Measurements from ENCODE around the gene SLC19A1. TPM values are rescaled to one million over a fixed set of nuclear protein-coding genes. Genes with fewer than 3 reads are reported as not detected.
"Not testable (repeated sequence)": the region's sequence is repeated elsewhere in the genome, so short reads cannot be mapped to it uniquely, and the experiment has no call there.

SLC19A1 gene
- total RNA-seq, 4 donors from 2014 or later, result 3.3 to 27.9 (median 11.4) TPM

GRCh38 chr21:45572231-45572630, 30.0 kb upstream of the SLC19A1 start:
- H3K27me3 ChIP-seq, result no peaks in the 10 kb centered on the region
- DNase-seq (ENCODE audit: low spot score in 2 of 2), result no peak
- H3K27ac ChIP-seq, result peak overlapping the region in 1 of 4 donors; percentile 81
- no peaks in the 10 kb centered on the region for H3K36me3 ChIP-seq
- TF ChIP-seq, protein P1, sequence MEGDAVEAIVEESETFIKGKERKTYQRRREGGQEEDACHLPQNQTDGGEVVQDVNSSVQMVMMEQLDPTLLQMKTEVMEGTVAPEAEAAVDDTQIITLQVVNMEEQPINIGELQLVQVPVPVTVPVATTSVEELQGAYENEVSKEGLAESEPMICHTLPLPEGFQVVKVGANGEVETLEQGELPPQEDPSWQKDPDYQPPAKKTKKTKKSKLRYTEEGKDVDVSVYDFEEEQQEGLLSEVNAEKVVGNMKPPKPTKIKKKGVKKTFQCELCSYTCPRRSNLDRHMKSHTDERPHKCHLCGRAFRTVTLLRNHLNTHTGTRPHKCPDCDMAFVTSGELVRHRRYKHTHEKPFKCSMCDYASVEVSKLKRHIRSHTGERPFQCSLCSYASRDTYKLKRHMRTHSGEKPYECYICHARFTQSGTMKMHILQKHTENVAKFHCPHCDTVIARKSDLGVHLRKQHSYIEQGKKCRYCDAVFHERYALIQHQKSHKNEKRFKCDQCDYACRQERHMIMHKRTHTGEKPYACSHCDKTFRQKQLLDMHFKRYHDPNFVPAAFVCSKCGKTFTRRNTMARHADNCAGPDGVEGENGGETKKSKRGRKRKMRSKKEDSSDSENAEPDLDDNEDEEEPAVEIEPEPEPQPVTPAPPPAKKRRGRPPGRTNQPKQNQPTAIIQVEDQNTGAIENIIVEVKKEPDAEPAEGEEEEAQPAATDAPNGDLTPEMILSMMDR (IDR thresholded peaks at IDR 0.05), result no peak
- TF ChIP-seq POLR2A (IDR thresholded peaks at IDR 0.05), result no peak
- TF ChIP-seq EP300 (IDR thresholded peaks at IDR 0.05), result no peak
- H3K4me1 ChIP-seq, result peaks cover 0 to 28% (median 2%) of the 10 kb centered on the region in 4 donors
- no peak overlapping the region for H3K4me3 ChIP-seq
- WGBS, 2 donors, result 93 to 96% methylated on average over 7 to 8 of the region's 8 CpGs
- H3K9me3 ChIP-seq, result no peaks in the 10 kb centered on the region

DNA sequence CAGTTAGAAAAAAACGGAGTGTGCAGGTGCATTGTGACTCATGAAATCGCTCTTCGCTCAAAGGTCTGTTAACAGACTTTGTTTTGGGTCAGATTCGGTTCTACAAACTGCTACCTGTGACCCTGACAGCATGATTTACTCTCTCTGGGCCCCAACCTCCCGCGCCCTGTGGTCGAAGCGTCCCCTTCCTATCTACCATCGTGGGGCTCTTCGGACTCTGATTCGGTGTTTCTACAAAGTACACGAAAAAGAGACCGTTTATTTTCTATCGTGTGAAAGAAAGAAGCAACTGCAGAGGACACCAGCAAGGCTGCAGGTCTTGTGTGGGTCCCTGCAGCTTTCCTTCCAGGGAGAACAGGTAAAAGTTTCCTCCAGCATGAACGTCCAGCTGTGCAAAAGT, 29.4 kb upstream of the SLC19A1 start:
- H3K27ac ChIP-seq, result no peak overlapping the region
- H3K36me3 ChIP-seq, result no peaks in the 10 kb centered on the region
- H3K27me3 ChIP-seq, result no peaks in the 10 kb centered on the region
- no peak overlapping the region for H3K4me3 ChIP-seq
- TF ChIP-seq, protein P1 (IDR thresholded peaks at IDR 0.05), result no peak
- TF ChIP-seq POLR2A (IDR thresholded peaks at IDR 0.05) (no peak), EP300 (IDR thresholded peaks at IDR 0.05) (no peak)
- peaks cover 0 to 28% (median 2%) of the 10 kb centered on the region in 4 donors for H3K4me1 ChIP-seq
- no peak for DNase-seq (ENCODE audit: low spot score in 2 of 2)
- 83 to 84% methylated on average over 15 of the region's 15 CpGs for WGBS, 2 donors
- no peaks in the 10 kb centered on the region for H3K9me3 ChIP-seq

DNA sequence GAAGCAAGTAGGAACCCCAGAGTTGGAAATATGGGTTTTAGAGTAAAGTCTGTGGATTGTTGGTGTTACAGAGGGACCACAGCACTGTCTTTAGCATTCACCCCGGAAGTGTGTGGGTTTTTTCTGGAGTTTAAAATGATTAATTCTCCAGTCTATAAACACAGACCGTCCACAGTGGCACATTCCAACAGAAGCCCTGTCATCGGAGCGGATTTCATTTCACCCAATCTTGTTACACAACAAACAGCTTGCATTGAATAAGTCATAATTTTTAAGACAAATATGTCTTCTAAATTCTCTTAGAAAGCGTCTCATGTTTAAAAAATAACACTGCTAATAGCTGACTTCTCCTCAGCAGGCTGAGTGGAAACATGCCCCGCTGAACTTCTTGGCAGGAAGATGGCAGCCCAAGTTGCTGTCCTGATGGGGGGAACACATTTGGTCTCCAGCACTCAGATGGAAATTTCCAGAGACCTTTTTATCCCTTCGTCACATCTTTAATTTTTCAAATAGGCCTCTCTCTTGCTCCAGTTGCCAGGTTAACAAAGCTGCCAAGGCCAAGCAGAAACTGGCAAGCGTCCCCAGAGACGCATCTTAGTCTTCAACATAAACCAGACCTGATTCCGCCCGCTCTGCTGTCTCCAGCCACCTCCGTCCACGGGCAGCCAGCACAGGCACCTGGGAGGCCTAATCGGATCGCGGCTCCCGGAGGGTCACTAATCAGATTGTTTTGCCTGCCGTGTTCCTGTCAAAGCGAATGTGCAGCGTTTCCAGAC, 28.8 kb upstream of the SLC19A1 start:
- Histone ChIP-seq H3K4me1 (peaks cover 0 to 28% (median 2%) of the 10 kb centered on the region in 4 donors), H3K36me3 (no peaks in the 10 kb centered on the region), H3K27me3 (no peaks in the 10 kb centered on the region), H3K27ac (no peak overlapping the region), H3K9me3 (no peaks in the 10 kb centered on the region), H3K4me3 (no peak overlapping the region)
- DNase-seq (ENCODE audit: low spot score in 2 of 2), result no peak
- WGBS, 2 donors, result 81% methylated on average over 20 of the region's 20 CpGs
- no peak for TF ChIP-seq POLR2A (IDR thresholded peaks at IDR 0.05)
- TF ChIP-seq EP300 (IDR thresholded peaks at IDR 0.05), result no peak

GRCh38 chr21:45570071-45570470, 27.8 kb upstream of the SLC19A1 start:
- Histone ChIP-seq H3K4me3 (no peak overlapping the region), H3K27ac (no peak overlapping the region)

DNA sequence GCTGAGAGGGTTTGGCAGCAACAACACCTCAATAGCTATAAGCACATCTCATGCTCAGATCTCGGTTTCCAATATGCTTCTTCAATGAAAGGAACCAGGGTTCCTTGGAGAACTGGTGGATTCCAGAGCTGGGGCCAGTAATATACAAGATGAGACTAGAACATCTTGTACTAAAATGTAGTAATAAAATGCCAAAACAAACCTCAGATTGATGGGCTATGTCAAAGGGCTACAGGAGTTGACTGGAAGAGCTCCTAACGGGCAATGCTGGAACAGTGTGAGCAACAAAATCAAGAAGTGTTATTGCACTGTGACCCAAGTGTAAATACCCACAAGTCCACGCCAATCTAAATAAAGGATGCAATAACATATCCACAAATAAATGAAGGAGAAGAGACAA, 26.1 kb upstream of the SLC19A1 start:
- 80 to 81% methylated on average over 3 of the region's 3 CpGs for WGBS, 2 donors
- Histone ChIP-seq H3K4me1 (peaks cover 0 to 9% (median 0%) of the 10 kb centered on the region in 4 donors), H3K27ac (no peak overlapping the region), H3K27me3 (no peaks in the 10 kb centered on the region), H3K9me3 (peaks cover 0 to 16% (median 0%) of the 10 kb centered on the region in 4 donors), H3K4me3 (no peak overlapping the region), H3K36me3 (no peaks in the 10 kb centered on the region)
- TF ChIP-seq EP300 (IDR thresholded peaks at IDR 0.05) (peak in 1 of 2 donors; percentile 44), POLR2A (IDR thresholded peaks at IDR 0.05) (no peak)
- no peak for DNase-seq (ENCODE audit: low spot score in 2 of 2)

More at GRCh38 chr21:45570071-45570470, 27.8 kb upstream of the SLC19A1 start:
- no peak for DNase-seq (ENCODE audit: low spot score in 2 of 2)
- peaks cover 0 to 26% (median 2%) of the 10 kb centered on the region in 4 donors for H3K4me1 ChIP-seq
- H3K36me3 ChIP-seq, result no peaks in the 10 kb centered on the region
- TF ChIP-seq POLR2A (IDR thresholded peaks at IDR 0.05) (no peak), EP300 (IDR thresholded peaks at IDR 0.05) (no peak)
- TF ChIP-seq, protein P1 (IDR thresholded peaks at IDR 0.05), result no peak
- H3K27me3 ChIP-seq, result no peaks in the 10 kb centered on the region
- peaks cover 0 to 3% (median 0%) of the 10 kb centered on the region in 4 donors for H3K9me3 ChIP-seq
- 86 to 88% methylated on average over 7 of the region's 7 CpGs for WGBS, 2 donors

GRCh38 chr21:45564137-45564536, 21.9 kb upstream of the SLC19A1 start:
- peaks cover 0 to 19% (median 0%) of the 10 kb centered on the region in 4 donors for H3K9me3 ChIP-seq
- H3K27me3 ChIP-seq, H3K36me3 ChIP-seq, H3K4me3 ChIP-seq, H3K4me1 ChIP-seq, H3K27ac ChIP-seq: not testable (repeated sequence)
- 94 to 96% methylated on average over 11 of the region's 11 CpGs for WGBS, 2 donors
- DNase-seq (ENCODE audit: low spot score in 2 of 2), result peak in 1 of 2 donors; percentile 3

Measured in tibial nerve (tissue), 4 donors.